ENCODE results near the gene CD82.

Gene CD82

GRCh38 chr11:44600839-44601383 lies 35.4 kb downstream of the CD82 start:
- no peak overlapping the region for H3K4me3 ChIP-seq (ENCODE audit: low read depth, low read length)
- DNase-seq (ENCODE audit: low read depth) = peak; percentile 67
- no peak for TF ChIP-seq CTCF (IDR thresholded peaks at IDR 0.05; ENCODE audit: insufficient read depth, low read depth, low read length, missing control alignments)

- H3K4me3 ChIP-seq (ENCODE audit: low read depth, low read length) = no peak overlapping the region
- DNase-seq (ENCODE audit: low read depth) = peak; percentile 66
Observed at GRCh38 chr11:44601471-44602370, 36.3 kb downstream of the CD82 start.

GRCh38 chr11:44602891-44603310 lies 37.4 kb downstream of the CD82 start:
- no peak for TF ChIP-seq CTCF (IDR thresholded peaks at IDR 0.05; ENCODE audit: insufficient read depth, low read depth, low read length, missing control alignments)
- H3K4me3 ChIP-seq (ENCODE audit: low read depth, low read length) = no peak overlapping the region
- no peak for DNase-seq (ENCODE audit: low read depth)

More at GRCh38 chr11:44601471-44602370, 36.3 kb downstream of the CD82 start:
- no peak for TF ChIP-seq CTCF (IDR thresholded peaks at IDR 0.05; ENCODE audit: insufficient read depth, low read depth, low read length, missing control alignments)

GRCh38 chr11:44604171-44604581 lies 38.7 kb downstream of the CD82 start:
- DNase-seq (ENCODE audit: low read depth) = no peak
- no peak for TF ChIP-seq CTCF (IDR thresholded peaks at IDR 0.05; ENCODE audit: insufficient read depth, low read depth, low read length, missing control alignments)
- H3K4me3 ChIP-seq (ENCODE audit: low read depth, low read length) = no peak overlapping the region

- H3K4me3 ChIP-seq (ENCODE audit: low read depth, low read length) = no peak overlapping the region
- no peak for TF ChIP-seq CTCF (IDR thresholded peaks at IDR 0.05; ENCODE audit: insufficient read depth, low read depth, low read length, missing control alignments)
- DNase-seq (ENCODE audit: low read depth) = no peak
Observed at GRCh38 chr11:44605068-44605708, 39.7 kb downstream of the CD82 start.

- no peak overlapping the region for H3K4me3 ChIP-seq (ENCODE audit: low read depth, low read length)
- no peak for TF ChIP-seq CTCF (IDR thresholded peaks at IDR 0.05; ENCODE audit: insufficient read depth, low read depth, low read length, missing control alignments)
- no peak for DNase-seq (ENCODE audit: low read depth)
Observed at GRCh38 chr11:44605965-44606364, 40.5 kb downstream of the CD82 start.

Measured in GM12865 (cell line).